GM12878 (cell line): ENCODE measurements around the gene TRIL. TPM values are rescaled to one million over a fixed set of nuclear protein-coding genes. Genes with fewer than 3 reads are reported as not detected.

Experiments
- ATAC-seq: fragments of 200-7000 bp; cut with Tn5 transposase; 3 replicates; pipeline ENCODE4 v1.9.1; 2020; ENCODE audit warnings: mild to moderate bottlenecking, moderate library complexity
- BruUV-seq: library from RNA; stranded (reverse); fragments of 400-500 nt; replicated peaks from 2 replicates; lab custom pipeline; 2021; lab: Mats Ljungman, UMichigan
- CTCF ChIA-PET: fragments of 300-600 bp; sonication (Branson Sonifier 250); formaldehyde crosslinking; extraction: SDS; loops from one replicate; lab custom pipeline; 2021; ENCODE audit warnings: inconsistent platforms; lab: Yijun Ruan, JAX
- POLR2A ChIA-PET: fragments of 350-600 bp; formaldehyde crosslinking; extraction: SDS; loops from one replicate; lab custom pipeline; 2021; ENCODE audit warnings: inconsistent platforms; lab: Charles Lee
- RAD21 ChIA-PET: fragments of 300-600 bp; sonication (Branson Sonifier 250); formaldehyde crosslinking; loops from one replicate; lab custom pipeline; 2023; ENCODE audit warnings: antibody characterized with exemption; ENCODE audit not compliant: unreplicated experiment; lab: Charles Lee
- SMC1A ChIA-PET: fragments of 300-600 bp; sonication (Branson Sonifier 250); formaldehyde crosslinking; loops from one replicate; lab custom pipeline; 2023; ENCODE audit not compliant: unreplicated experiment, uncharacterized antibody; lab: Charles Lee
- DNase-seq: peaks from one replicate; pipeline ENCODE4 v3.0.0-alpha.2; 2011; ENCODE audit warnings: low read depth, low spot score
- FAIRE-seq: peaks from 3 replicates; lab custom pipeline; 2011; peaks lifted over from hg19 to GRCh38; lab: Jason Lieb, UNC
- H2AFZ ChIP-seq: 2 replicates; pipeline ENCODE4 v1.6.0; 2011; ENCODE audit warnings: low read depth, low read length, control low read depth; ENCODE audit not compliant: control insufficient read depth
- H3K27ac ChIP-seq: 2 replicates; pipeline ENCODE4 v1.5.1; 2011; ENCODE audit warnings: control low read depth; ENCODE audit not compliant: control insufficient read depth, insufficient read depth
- H3K27me3 ChIP-seq, 2 experiments: replicated peaks in 1 of 2; 2 replicates each; pipeline versions ENCODE4 v1.6.0 to v1.6.1; 2011; ENCODE audit warnings: low read length in 1 of 2; ENCODE audit not compliant: control insufficient read depth in 2 of 2, insufficient read depth in 2 of 2
- H3K36me3 ChIP-seq, 2 experiments: 2 replicates each; pipeline ENCODE4 v1.5.1; 2011; ENCODE audit warnings: low read length in 1 of 2; ENCODE audit not compliant: control insufficient read depth in 2 of 2, insufficient read depth in 2 of 2
- H3K4me1 ChIP-seq: 2 replicates; pipeline ENCODE4 v1.6.1; 2011; ENCODE audit warnings: mild to moderate bottlenecking, low read length, moderate library complexity, mixed read lengths; ENCODE audit not compliant: control insufficient read depth, insufficient read depth
- H3K4me2 ChIP-seq: 2 replicates; pipeline ENCODE4 v1.6.0; 2011; ENCODE audit warnings: control low read depth; ENCODE audit not compliant: control insufficient read depth, insufficient read depth
- H3K4me3 ChIP-seq: fragments of 200-600 bp; sonication (generic); 2 replicates; pipeline ENCODE4 v1.5.1; 2016
- H3K79me2 ChIP-seq: 2 replicates; pipeline ENCODE4 v1.6.0; 2011; ENCODE audit warnings: low read length; ENCODE audit not compliant: control insufficient read depth, insufficient read depth
- H3K9ac ChIP-seq: 2 replicates; pipeline ENCODE4 v1.8.0; 2011; ENCODE audit warnings: low read length, control low read depth, mixed read lengths; ENCODE audit not compliant: control insufficient read depth, insufficient read depth
- H3K9me3 ChIP-seq: replicated peaks from 3 replicates; pipeline ENCODE4 v1.5.1; 2011; ENCODE audit warnings: mild to moderate bottlenecking, low read length; ENCODE audit not compliant: control insufficient read depth, insufficient read depth
- H4K20me1 ChIP-seq: 2 replicates; pipeline ENCODE4 v1.6.0; 2011; ENCODE audit not compliant: control insufficient read depth, insufficient read depth
- ASH2L ChIP-seq: fragments of 300-600, 200-600 bp; sonication (generic); IDR thresholded peaks from 2 replicates; pipeline ENCODE4 v1.6.1; 2017; ENCODE audit warnings: low read depth, mild to moderate bottlenecking, borderline replicate concordance
- CBFB ChIP-seq: IDR thresholded peaks from 2 replicates; pipeline ENCODE4 v1.6.1; 2016; ENCODE audit warnings: antibody characterized with exemption, low read depth
- HCFC1 ChIP-seq: fragments of 150-350 bp; IDR thresholded peaks from 2 replicates; pipeline ENCODE4 v1.6.1; 2014; ENCODE audit warnings: low read length
- HSF1 ChIP-seq: fragments of 150-350 bp; IDR thresholded peaks from 2 replicates; pipeline ENCODE4 v1.6.1; 2014; ENCODE audit warnings: mild to moderate bottlenecking, low read depth, low read length
- KAT2A ChIP-seq: conservative IDR thresholded peaks from 2 replicates; pipeline ENCODE4 v1.6.1; 2011; ENCODE audit warnings: low read depth, low read length; ENCODE audit not compliant: control insufficient read depth
- MYC ChIP-seq: IDR thresholded peaks from 2 replicates; pipeline ENCODE4 v1.6.1; 2011; ENCODE audit warnings: mild to moderate bottlenecking, low read length, moderate library complexity, inconsistent platforms; ENCODE audit not compliant: insufficient read depth, insufficient replicate concordance, insufficient read length, severe bottlenecking
- NFIC ChIP-seq: IDR thresholded peaks from 2 replicates; pipeline ENCODE4 v1.6.1; 2012; ENCODE audit warnings: low read depth, mild to moderate bottlenecking, inconsistent platforms, low read length, moderate library complexity
- NFXL1 ChIP-seq: fragments of 450-650 bp; IDR thresholded peaks from 2 replicates; pipeline ENCODE4 v1.6.1; 2017; ENCODE audit warnings: antibody characterized with exemption, mild to moderate bottlenecking, borderline replicate concordance
- NR2C2 ChIP-seq: IDR thresholded peaks from 2 replicates; pipeline ENCODE4 v1.6.1; 2011; ENCODE audit warnings: borderline replicate concordance, low read depth; ENCODE audit not compliant: control insufficient read depth, insufficient read length
- NR2F1 ChIP-seq: fragments of 450-650 bp; conservative IDR thresholded peaks from 2 replicates; pipeline ENCODE4 v1.6.1; 2017; ENCODE audit warnings: mild to moderate bottlenecking
- PML ChIP-seq: IDR thresholded peaks from 2 replicates; pipeline ENCODE4 v1.6.1; 2012; ENCODE audit warnings: low read length, inconsistent platforms
- POLR2A ChIP-seq: IDR thresholded peaks from 2 replicates; pipeline ENCODE4 v1.6.1; 2011; ENCODE audit warnings: low read depth, mild to moderate bottlenecking, low read length
- POU2F2 ChIP-seq: IDR thresholded peaks from 3 replicates; pipeline ENCODE4 v1.6.1; 2011; ENCODE audit warnings: low read depth, mild to moderate bottlenecking, low read length, borderline replicate concordance
- STAT3 ChIP-seq: IDR thresholded peaks from 2 replicates; pipeline ENCODE4 v1.6.1; 2011; ENCODE audit warnings: low read depth, low read length, improper control_type of control experiment
- TCF3 ChIP-seq: IDR thresholded peaks from 2 replicates; pipeline ENCODE4 v1.6.1; 2012; ENCODE audit warnings: low read depth, mild to moderate bottlenecking, low read length, borderline replicate concordance; ENCODE audit not compliant: insufficient read depth
- WGBS: methylation state at CpG from one replicate; pipeline ENCODE4 v1.1.6; 2016; ENCODE audit warnings: low lambda C conversion rate; ENCODE audit not compliant: insufficient replicate concordance, insufficient coverage; ENCODE audit errors: missing lambda C conversion rate; 5-methylcytosine and 5-hydroxymethylcytosine counted together
- in situ Hi-C: fragments of 300-500 bp; cut with MboI; formaldehyde crosslinking; loops from 9 replicates; pipeline ENCODE4 v1.14.3; 2018; ENCODE audit warnings: mixed read lengths
- intact Hi-C: fragments of 100-400 bp; cut with micrococcal nuclease; formaldehyde crosslinking; loops from one replicate; pipeline ENCODE4 v1.14.2; 2022; ENCODE audit not compliant: unreplicated experiment
- polyA plus RNA-seq, 11 experiments: library from polyadenylated mRNA; depleted of rRNA in 4 of 11; unstranded in 6 of 11; stranded (reverse) in 5 of 11; fragments of >200 nt; fragmentation: Nextera tagmentation in 4 of 11; fragmentation: Illumina TruSeq in 1 of 11; extraction: Ambion mirVana in 4 of 11; extraction: Trizol in 1 of 11; gene quantifications; 1 replicate in 1 of 11; 2 replicates in 10 of 11; pipeline versions ENCODE4 v1.2.1 to v1.2.3, GENCODE V29; 2011 to 2016; ENCODE audit warnings: inconsistent platforms in 2 of 11, missing spikeins in 2 of 11, low read depth in 1 of 11
- total RNA-seq, 4 experiments: library from RNA; depleted of rRNA in 3 of 4; stranded (reverse); fragments of >200 nt in 3 of 4; fragmentation: Illumina TruSeq in 1 of 4; extraction: Trizol in 1 of 4; gene quantifications; 2 replicates each; pipeline versions ENCODE4 v1.2.1 to v1.2.3, GENCODE V29; 2013 to 2021
- TF ChIP-seq, protein P1 (sequence below): IDR thresholded peaks from 2 replicates; pipeline ENCODE4 v1.6.1; 2012; ENCODE audit warnings: low read depth, low read length, improper control_type of control experiment
- TF ChIP-seq, protein P2 (sequence below): IDR thresholded peaks from 2 replicates; pipeline ENCODE4 v1.6.1; 2011; ENCODE audit warnings: mild to moderate bottlenecking, low read depth, low read length, moderate library complexity; ENCODE audit not compliant: insufficient replicate concordance

TRIL gene
- total and polyA plus RNA-seq, 10 of the 15 experiments (the other 5 are each of a cell fraction or from before 2014, with no cell fraction given): not detected

DNA sequence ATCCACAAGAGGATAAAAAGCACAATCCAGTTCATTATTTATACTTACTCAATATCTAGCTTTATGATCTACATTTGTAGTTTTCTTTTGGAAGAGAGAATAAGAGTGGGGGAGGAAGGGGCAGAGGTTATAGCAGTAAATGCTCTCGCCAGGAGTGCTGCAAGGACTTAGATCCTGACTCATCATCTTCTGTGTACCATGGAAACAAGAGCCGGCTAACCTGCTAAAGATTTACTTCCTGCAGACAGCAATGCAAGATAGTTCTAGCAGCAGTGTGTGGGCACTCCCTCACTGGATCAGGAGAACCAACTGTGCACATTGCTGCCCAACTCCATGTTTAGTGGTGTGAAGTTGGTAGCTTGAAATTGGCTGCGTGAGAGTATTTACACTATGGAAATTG, 47.7 kb upstream of the TRIL start:
- Histone ChIP-seq H3K4me1 (no peaks in the 10 kb centered on the region), H3K4me3 (no peak overlapping the region), H4K20me1 (no peaks in the 10 kb centered on the region), H3K36me3 (no peaks in the 10 kb centered on the region), H3K9me3 (no peaks in the 10 kb centered on the region), H3K27ac (no peak overlapping the region), H2AFZ (no peak overlapping the region), H3K27me3 (no peaks in the 10 kb centered on the region; a peak in 1 of 4 replicates), H3K9ac (no peak overlapping the region), H3K4me2 (no peak overlapping the region), H3K79me2 (no peaks in the 10 kb centered on the region)
- TF ChIP-seq, protein P1, sequence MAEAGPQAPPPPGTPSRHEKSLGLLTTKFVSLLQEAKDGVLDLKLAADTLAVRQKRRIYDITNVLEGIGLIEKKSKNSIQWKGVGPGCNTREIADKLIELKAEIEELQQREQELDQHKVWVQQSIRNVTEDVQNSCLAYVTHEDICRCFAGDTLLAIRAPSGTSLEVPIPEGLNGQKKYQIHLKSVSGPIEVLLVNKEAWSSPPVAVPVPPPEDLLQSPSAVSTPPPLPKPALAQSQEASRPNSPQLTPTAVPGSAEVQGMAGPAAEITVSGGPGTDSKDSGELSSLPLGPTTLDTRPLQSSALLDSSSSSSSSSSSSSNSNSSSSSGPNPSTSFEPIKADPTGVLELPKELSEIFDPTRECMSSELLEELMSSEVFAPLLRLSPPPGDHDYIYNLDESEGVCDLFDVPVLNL: no peak
- TF ChIP-seq PML: no peak
- no peak for TF ChIP-seq POLR2A
- no peak for TF ChIP-seq NFXL1
- TF ChIP-seq ASH2L: no peak
- no peak for TF ChIP-seq NR2F1
- TF ChIP-seq TCF3: no peak
- no peak for TF ChIP-seq KAT2A
- TF ChIP-seq NR2C2: no peak
- TF ChIP-seq MYC: no peak
- no peak for TF ChIP-seq HSF1
- no peak for TF ChIP-seq CBFB
- TF ChIP-seq POU2F2: no peak
- no peak for TF ChIP-seq HCFC1
- no peak for TF ChIP-seq STAT3
- TF ChIP-seq NFIC: no peak
- TF ChIP-seq, protein P2, sequence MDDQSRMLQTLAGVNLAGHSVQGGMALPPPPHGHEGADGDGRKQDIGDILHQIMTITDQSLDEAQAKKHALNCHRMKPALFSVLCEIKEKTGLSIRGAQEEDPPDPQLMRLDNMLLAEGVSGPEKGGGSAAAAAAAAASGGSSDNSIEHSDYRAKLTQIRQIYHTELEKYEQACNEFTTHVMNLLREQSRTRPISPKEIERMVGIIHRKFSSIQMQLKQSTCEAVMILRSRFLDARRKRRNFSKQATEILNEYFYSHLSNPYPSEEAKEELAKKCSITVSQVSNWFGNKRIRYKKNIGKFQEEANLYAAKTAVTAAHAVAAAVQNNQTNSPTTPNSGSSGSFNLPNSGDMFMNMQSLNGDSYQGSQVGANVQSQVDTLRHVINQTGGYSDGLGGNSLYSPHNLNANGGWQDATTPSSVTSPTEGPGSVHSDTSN: no peak
- FAIRE-seq (no peak), ATAC-seq (no peak), DNase-seq (no peak)
- BruUV-seq: no TSS peak
- POLR2A ChIA-PET: no interaction called here
- RAD21 ChIA-PET: no interaction called here
- in situ Hi-C loops (no loop called here), intact Hi-C loops (no loop called here)
- WGBS: 58% methylated on average over 3 of the region's 3 CpGs
- CTCF ChIA-PET: interaction anchor here (0.5 kb wide), 1 partner anchor 616 kb away, joined by 3 read pairs; no protein-coding TSS in a partner anchor
- SMC1A ChIA-PET: no interaction called here
